ENCODE data around the gene KIF18A. TPM values are rescaled to one million over a fixed set of nuclear protein-coding genes. Genes with fewer than 3 reads are reported as not detected.

The KIF18A gene
- total and polyA plus RNA-seq, 9 of the 15 experiments (the other 6 are each of a cell fraction or from before 2014, with no cell fraction given): 15.1 to 36.1 (median 24.3) TPM

GRCh38 chr11:27973851-27974536 is 134.0 kb downstream of the KIF18A start (continued):
- TF ChIP-seq MCM3 (IDR thresholded peaks at IDR 0.05) (no peak), MBD2 (IDR thresholded peaks at IDR 0.05; ENCODE audit: borderline replicate concordance, low read depth) (no peak)

- CTCF ChIA-PET (ENCODE audit: low intra/inter-chr PET ratio): no interaction called here
- DNase-seq (ENCODE audit: extremely low read depth in 1 of 4, low spot score in 3 of 4) (no peak), ATAC-seq (no peak), FAIRE-seq (no peak)
- intact Hi-C loops (cut with micrococcal nuclease) (no loop called here), in situ Hi-C loops (cut with MboI) (no loop called here)
- Histone ChIP-seq H2AFZ (ENCODE audit: low read depth, low read length) (no peak overlapping the region), H3K79me2 (ENCODE audit: control insufficient read depth, insufficient read depth, low read length) (no peaks in the 10 kb centered on the region), H3K9me3 (replicated peaks; ENCODE audit: control insufficient read depth, insufficient read depth, low read depth, low read length) (no peaks in the 10 kb centered on the region), H3K4me1 (replicated peaks in 1 of 2; ENCODE audit: control insufficient read depth in 2 of 2, insufficient read depth in 2 of 2, low read length in 2 of 2) (no peaks in the 10 kb centered on the region), H3K4me2 (ENCODE audit: insufficient read depth, low read length) (no peak overlapping the region), H3K9ac (ENCODE audit: insufficient read depth in 1 of 2, low read depth in 2 of 2, low read length in 2 of 2) (no peak overlapping the region), H3K27me3 (ENCODE audit: control insufficient read depth in 2 of 2, insufficient read depth in 2 of 2, low read length in 2 of 2) (no peaks in the 10 kb centered on the region), H4K20me1 (replicated peaks; ENCODE audit: control insufficient read depth, insufficient read depth, low read length) (no peaks in the 10 kb centered on the region), H3K4me3 (no peak overlapping the region), H3K9me1 (ENCODE audit: control insufficient read depth, insufficient read depth, low read length) (no peaks in the 10 kb centered on the region), H3K27ac (ENCODE audit: extremely low read depth, low read depth, low read length) (no peak overlapping the region), H3K36me3 (ENCODE audit: control insufficient read depth, insufficient read depth, low read length) (no peaks in the 10 kb centered on the region)
- POLR2A ChIA-PET: no interaction called here
- WGBS (ENCODE audit: insufficient coverage, low coverage, missing lambda C conversion rate): 4% methylated on average over 5 of the region's 5 CpGs
- no TSS peak for BruUV-seq (replicated peaks)
- TF ChIP-seq HINFP (tag; conservative IDR thresholded peaks at IDR 0.05; ENCODE audit: low read depth): no peak
- TF ChIP-seq ZBTB34 (CRISPR knock-in tag; IDR thresholded peaks at IDR 0.05): no peak
- no peak for TF ChIP-seq NR0B1 (IDR thresholded peaks at IDR 0.05; ENCODE audit: partially characterized antibody)
- TF ChIP-seq ZMIZ1 (IDR thresholded peaks at IDR 0.05; ENCODE audit: low read depth in 2 of 2, low read length in 2 of 2): no peak
- TF ChIP-seq MYBL2 (IDR thresholded peaks at IDR 0.05; ENCODE audit: low read depth): no peak
- TF ChIP-seq MYBL2 (CRISPR knock-in tag; IDR thresholded peaks at IDR 0.05; ENCODE audit: borderline replicate concordance): no peak
- TF ChIP-seq MYC (IDR thresholded peaks at IDR 0.05; ENCODE audit: low read depth, low read length): no peak
- no peak for TF ChIP-seq MYC (CRISPR knock-in tag; IDR thresholded peaks at IDR 0.05; ENCODE audit: borderline replicate concordance, low read depth)
- no peak for TF ChIP-seq ZKSCAN3 (CRISPR knock-in tag; IDR thresholded peaks at IDR 0.05)
Measured at GRCh38 chr11:27972522-27973170, 135.3 kb downstream of the KIF18A start.

Data from K562 (cell line).